GM21576 (cell line): ENCODE results near the gene VPS13A.
A peak's percentile ranks its signal among the peaks of the same experiment; 100 is the strongest.
"Not testable (repeated sequence)": the region's sequence is repeated elsewhere in the genome, so short reads cannot be mapped to it uniquely, and the experiment has no call there.

Source experiments
- ATAC-seq: cut with Tn5 transposase; IDR thresholded peaks from one replicate; pipeline ENCODE4 v1.9.1; 2021; ENCODE audit warnings: mild to moderate bottlenecking, moderate library complexity; ENCODE audit not compliant: unreplicated experiment

Gene VPS13A

DNA sequence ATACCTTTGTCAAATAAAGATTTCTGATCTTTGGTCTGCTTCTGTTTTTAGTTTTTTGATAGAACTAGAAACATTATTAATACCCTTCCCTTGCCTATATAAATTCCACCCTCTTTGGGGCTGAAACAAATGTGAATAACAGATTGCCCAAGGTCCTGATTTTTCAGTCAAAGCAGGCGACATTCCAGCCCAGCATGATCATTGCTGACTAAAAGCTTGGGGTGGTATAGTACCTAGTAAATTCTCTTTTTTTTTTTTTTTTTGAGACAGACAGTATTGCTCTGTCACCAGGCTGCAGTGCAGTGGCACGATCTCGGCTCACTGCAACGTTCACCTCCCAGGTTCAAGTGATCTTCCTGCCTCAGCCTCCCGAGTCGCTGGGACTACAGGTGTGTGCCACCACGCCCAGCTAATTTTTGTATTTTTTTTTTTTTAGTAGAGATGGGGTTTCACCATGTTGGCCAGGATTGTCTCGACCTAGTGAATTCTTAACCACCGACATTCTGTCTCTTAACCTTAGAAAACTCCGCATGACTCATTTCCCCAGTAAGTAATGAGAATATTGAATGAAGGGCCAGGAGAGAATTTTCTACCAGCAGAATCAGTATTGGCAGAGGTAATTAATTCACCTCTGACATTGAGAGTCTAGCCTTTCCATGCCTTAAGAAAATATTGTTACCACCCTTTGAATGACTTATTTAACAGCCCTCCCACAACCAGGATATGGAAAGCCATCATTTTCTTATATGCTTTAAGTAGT is 244.4 kb downstream of the VPS13A start:
- no peak for ATAC-seq

DNA sequence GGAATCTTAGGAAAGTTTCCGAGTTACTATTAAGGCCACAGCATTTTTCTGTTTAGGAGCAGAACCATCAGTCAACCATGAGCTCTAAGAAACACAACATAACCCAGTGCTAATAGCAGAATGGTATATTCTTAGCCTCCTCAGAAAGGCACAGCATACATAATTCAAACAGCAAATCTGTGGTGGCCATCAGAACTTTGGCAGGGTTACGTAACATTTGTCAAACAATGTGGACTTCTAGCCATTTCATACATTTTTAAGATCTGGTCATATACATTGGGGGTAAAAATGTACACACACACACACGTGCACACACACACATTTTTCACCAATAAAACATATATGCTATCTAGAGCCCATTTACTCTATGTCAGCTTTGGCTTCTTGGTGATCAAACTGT is 245.6 kb downstream of the VPS13A start:
- no peak for ATAC-seq

DNA sequence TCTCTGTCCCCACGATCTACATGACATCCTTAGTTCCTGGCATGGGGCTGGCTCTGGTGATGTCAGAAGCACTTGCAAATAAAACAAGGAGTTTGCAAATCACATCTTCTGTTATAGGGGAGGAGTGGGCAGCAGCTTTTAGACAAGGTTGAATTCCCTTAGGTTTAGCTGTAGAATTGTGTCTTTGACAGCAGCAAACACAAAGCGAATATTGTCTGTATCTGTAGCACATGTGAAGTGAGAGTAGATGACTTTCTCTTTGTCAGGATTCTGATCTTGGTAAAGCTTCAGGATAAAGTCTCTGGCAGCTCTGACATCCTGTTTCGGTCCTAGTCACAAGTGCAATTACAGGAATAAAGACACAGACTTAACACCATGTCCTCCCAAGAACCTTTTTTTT is 246.5 kb downstream of the VPS13A start:
- ATAC-seq = no peak

DNA sequence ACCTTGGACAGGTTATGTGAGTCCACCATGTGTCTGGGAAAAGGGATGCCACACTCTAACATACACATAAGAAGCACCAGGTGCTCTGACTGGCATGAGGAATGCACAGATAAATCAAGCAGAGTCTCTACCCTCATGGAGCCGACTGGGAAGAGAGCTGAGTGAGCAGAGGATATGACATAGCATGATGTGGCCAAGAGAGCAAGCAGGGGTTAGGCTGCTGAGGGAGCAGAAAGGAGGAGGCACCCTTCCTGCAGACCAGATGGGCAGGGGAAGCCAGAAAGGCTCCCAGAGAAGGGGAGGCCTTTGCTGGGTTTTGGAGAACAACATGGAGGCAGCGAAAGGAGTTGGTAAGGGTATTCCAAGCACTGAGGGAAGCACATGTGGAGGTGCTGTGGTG is 247.7 kb downstream of the VPS13A start:
- no peak for ATAC-seq

DNA sequence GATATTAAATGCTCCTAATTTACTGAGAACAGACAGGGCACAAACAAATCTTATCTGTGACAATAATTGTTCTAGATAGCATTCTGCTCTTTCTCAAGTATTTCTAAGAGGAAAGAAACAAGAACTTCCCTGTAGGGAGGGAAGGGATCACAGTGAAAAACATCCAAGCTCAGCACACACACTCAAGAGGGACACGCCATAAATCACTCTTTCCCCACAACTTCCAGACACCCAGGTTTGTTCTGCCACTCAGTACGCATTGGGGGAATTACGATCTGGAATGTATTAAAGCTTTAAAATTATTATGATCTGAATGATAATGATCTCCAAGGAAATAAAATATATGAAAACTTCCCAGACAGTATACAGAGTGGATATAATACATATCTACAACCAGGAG is 249.4 kb downstream of the VPS13A start:
- ATAC-seq = no peak

DNA sequence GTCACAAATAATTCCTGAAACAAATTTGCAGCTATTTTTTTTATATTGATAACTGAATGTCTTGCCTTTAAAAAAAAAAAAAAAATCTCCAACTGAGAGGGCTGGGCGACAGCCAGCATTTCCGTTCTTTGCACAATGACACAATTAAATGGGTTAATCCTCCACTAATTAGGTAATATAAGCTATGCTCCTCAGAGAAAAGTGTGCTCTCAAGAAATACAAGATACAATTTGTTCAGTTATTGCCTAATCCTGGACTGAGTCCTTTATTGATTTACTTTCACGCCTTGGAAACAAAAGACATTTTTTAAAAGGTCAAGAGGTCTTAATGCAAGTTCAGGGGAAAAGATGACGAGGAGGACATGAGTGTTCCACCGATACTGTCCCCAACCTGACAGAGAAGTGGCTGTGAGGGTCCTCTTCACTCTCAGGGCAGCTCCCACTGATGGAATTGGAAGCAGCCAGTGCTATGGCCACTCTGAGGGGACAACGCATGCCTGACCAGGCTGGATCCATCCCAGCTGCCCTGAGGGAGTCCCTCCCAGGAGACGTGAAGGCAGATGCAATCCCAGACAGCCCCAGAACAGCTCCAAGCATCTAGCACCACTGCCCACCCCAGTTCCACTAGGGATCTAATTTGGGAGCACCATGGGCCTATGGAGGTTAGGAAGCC is 250.1 kb downstream of the VPS13A start:
- ATAC-seq = no peak

DNA sequence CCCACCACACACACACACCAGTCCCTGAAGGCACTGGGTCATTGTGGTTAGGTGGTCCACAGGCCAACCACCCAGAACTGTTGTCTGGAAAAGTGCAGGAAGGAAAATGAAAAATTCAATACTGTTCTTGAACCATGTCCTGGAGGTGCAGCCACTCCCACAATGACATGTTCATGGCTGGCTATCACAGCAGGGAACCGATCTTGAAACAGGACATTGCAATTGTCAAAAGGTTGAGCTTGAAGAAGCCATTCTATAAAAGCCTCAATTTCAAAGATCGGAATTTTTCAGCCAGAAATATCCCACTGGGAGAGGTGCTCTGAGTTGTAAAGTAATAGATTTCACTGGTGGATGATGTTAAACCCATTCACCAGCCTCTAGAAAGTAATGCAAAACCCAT is 252.6 kb downstream of the VPS13A start:
- no peak for ATAC-seq

DNA sequence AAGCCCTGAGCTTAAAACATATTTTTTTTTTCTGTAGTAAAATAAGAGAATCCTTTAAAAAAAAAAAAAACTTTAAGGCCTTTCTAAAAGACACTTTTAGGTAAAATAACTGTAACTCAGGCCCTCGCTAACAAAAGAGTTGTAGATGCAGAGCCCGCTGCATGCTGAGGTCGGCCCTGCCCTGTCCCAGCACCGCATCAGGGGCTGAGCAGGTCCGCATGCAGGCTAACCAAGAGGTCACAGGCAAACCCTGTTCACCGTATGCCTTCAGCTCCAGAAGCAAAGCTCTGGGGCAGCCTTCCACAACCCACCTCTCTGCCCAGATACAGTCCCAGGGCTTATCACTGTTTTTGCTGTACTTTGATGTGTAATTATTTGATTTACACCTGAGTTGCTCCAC is 254.7 kb downstream of the VPS13A start:
- no peak for ATAC-seq

DNA sequence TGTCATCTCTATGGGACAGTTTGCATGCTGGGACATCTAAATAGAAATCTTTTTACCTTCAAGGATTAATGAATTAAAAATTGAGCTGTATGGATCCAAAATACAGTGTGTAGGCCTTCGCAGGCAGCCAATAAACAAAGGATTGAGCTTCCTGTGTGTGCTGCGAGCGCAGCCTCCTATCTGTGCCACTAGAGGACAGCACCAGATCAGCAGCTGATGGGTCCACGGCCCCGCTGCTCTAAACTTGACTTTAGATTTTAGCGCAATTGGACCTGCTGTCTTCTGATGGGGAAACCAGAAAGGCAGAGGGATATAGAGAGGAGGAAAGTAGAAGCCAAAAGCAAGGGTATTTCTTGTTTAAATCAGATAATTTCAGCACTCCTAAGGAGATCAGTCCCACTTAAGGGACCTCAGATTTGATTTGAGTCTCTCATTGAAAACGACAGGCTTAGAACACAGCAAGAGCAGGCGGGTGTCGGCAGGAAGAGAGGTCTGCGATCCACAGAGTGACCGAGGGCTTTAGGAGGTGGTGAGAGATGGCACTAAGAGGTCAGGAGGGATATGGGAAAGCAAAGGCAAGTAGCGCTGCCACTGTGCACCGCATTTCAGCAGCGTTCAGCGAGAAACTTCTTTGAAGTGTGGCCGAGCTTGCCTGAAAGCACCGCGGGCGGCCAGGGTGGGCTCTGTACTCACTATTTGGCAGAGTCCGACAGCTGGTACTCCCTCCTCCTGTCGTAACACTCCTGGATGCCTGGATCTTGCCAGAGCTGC is 256.5 kb downstream of the VPS13A start:
- peak; percentile 87 for ATAC-seq

DNA sequence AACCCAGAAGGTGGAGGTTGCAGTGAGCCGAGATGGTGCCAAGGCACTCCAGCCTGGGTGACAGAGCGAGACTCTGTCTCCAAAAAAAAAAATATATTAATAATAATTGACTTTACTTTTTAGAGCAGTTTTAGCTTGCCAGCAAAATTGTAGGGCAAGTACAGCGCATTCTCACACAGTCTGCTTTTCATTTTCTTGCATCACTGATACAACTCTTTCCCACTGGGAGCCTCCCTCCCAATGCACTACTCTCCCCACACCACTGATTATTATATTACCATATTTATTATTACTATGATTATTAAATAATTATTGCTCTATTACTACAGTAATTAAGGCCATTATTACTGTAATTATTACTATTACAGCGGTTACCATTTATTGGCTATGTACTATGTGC is 257.9 kb downstream of the VPS13A start:
- ATAC-seq = no peak

DNA sequence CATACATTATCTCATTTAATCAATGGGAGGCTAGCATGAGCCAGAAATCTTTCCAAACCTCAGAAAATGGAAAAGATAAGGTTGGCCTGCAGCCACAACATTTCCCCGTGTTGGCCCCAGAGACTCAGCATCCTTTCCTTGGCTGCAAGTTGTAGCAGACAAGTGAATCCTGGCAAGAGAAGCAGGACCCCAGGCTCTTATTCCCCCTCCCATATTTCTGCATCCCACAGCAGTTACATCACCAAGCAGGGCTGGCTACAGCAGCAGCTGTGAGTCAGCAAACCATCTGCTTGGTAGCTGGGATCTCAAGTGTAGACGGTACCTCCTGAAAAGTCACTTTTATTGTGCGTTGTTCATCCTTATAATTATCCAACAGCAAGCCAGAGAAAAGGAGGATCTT is 258.4 kb downstream of the VPS13A start:
- no peak for ATAC-seq

DNA sequence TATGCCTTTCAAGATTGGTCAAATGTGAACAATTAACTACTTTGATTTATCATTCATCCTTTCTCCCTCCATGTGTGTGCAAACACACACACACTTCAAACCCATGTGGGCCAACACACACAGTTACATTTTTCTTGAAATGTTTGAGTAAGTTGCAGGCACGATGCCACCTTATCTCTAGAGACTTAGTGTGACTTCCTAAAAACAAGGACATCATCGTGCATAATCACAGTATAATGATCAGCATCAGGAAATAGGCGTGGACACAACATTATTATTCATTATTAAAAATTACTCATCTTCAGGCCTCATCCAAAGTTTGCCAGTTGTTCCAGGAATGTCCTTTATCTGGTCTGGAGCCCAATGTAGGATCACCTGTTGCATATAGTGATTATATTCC is 261.3 kb downstream of the VPS13A start:
- ATAC-seq = no peak

DNA sequence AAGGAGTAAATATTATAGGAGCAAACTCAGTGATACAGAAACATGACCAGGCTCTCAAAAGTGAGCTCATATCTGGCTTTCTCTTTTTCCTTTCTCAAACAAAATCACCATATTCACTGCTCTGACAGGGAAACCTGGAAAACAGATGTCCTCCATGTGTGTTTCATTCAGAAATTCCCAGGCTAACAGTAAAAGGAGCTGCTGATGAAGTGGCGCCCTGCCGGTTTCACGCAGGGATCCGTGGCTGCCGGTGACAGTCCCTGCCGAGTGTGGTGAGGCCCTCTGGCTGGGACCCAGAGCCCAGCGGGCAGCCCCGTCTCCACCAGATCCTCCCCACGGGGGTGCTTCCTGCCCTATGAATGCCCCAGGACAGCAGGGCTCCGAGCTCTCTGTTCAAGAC is 262.7 kb downstream of the VPS13A start:
- no peak for ATAC-seq

DNA sequence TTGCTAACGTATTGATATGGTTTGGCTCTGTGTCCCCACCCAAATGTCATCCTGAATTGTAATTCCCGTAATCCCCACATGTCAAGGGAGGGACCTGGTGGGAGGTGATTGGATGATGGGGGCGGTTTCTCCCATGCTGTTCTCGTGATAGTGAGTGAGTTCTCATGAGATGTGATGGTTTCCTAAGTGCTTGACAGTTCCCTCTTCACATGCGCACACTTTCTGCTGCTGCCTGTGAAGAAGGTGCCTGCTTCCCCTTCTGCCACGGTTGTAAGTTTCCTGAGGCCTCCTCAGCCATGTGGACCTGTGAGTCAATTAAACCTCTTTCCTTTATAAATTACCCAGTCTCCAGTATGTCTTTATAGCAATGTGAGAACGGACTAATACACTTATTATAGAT is 263.8 kb downstream of the VPS13A start:
- ATAC-seq = not testable (repeated sequence)

DNA sequence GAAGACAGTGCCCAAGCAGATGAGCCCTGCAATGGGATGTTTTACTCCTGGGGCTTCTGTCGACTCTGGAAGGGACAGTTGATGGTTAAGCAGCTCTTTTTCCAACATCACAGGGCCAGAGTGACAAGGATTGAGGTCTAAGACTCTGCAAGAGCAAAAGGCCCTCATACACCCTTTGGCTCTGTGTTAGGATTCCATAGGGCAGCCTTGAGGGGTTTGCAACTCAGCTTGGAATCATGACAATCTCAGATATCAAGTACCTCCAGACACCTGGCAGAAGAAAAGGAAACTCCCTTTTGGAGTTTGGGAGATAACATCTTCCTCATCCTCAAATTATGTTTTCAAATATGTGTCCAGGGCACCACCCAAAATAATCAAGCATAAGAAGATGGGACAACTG is 265.1 kb downstream of the VPS13A start:
- no peak for ATAC-seq

DNA sequence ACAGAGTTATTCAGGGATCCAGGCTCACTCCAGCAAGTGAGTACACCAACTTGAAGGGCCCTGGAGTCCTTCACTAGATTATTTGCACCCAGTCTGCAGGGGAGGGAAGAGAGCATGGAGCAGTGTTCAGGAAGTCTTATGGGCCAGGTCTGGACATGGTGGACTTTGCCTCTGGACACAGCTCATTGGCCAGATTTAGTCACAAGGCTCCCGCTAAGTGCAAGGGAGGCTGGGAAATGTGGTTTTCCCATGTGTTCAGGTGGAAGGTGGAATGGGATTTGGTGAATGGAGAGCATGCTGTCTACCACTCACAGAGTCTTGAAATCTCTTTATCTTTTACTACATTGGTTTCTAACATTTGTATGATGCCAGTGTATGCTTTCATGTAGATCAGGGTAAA is 270.3 kb downstream of the VPS13A start:
- ATAC-seq = no peak

DNA sequence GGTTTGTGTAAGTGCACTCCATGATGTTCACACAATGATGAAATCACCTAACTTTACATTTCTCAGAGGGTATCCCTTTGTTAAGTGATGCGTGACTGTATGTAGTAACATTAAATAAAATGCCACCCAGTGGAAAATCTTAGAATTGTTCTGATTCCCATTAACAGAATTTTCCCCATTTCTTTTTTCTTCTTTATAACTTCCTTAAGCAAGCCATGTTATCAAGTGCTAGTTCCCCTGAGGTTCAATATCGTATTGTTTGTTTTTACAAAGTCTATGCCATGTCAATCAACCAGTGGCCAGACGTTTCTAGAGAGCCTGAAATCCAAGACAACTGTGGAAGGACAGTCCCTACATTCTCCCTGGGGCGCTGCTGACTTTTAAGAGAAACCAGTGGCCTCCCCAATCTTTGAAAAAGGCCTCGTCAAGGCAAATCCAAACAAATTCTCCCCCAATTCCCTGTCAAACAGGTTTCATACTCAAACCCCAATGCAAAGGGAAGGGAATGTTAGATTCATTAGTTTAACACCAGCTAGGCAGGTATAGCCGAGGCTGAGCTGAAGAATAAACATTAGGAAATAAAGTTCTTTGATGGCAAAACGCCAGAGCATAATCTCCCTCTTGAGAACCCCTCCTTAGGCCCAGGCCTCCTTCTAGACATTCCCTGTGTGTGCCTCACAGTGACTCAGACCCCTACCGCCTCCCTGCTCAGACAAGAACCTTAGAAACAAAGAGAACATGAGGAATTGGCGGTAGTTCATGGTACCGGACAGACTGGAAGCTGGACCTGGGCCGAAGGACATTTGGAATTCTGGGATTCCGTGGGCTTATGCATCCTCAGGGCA is 272.1 kb downstream of the VPS13A start:
- no peak for ATAC-seq

DNA sequence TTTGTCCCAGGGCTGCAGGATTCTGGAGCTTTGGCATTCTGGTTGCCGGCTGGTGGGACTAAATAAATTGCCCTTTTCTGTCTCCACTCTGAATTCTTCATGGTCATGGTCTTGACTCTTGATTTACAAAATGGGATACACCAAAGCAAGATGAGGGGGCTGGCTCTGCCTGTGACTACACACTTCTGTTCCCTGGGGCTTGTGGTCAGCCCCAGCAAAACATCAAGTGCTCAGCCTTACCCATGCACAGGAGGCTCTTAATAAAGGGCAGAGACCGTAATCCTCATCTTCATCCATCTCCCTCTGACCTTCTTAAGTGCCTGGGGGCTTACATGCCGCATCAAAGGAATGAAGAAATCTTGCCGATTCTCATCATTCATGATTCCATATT is 272.7 kb downstream of the VPS13A start:
- no peak for ATAC-seq

DNA sequence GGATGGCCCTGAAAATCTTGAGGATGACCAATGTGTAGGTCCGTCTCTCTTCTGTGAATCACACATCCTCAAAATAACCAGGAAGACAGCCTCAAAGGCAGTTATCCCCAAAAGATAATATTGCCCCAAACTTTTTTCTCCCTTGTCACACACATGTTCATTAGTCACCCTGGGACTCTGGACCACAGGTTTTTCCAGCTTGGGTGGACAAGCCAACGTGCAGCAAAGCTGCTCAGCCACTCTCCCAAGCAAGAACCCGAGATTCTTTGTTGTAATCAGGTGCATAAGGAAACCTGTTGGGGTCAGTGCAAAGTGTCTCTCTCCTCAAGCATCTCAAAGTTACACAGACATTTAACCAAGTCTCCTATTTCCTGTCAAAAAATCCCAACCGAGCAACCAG is 274.2 kb downstream of the VPS13A start:
- no peak for ATAC-seq

DNA sequence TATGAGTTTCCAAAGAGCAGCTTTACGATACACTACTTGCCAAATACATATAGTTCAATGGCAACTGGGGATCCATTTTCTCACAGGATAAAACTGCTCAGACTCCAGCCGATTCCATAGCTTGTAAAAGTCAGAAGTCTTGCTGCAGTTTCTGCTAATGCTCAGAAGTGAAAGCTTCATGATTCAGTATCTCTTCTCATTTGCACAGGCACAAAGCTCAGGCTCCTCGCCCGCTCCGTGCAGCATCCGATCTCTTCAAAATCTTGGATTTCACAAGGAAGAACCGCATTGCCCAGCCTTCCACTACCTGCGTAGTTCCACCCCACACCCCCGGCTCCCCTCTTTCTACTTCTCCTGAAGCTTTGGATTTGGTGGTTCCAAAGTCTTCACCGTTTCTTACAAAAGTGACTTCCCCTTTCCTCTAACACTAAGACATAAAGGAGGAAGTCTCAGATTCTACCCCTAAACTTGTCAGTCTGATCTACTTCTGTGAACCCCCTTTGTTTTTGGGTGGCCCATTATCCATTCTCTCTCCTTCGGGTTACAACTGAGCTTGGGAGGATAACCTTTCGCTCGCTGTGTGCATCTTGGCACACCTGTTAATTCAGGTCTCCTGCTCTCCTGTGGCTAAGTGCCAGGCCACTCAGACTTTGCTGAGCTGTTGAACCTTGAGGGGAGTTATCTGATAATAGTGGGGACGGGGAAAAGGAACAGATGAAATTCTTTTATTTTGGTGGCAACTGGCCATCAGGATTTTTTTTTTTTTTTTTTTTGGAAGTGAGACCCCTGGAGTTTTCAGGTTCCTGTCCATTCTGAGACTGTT is 276.7 kb downstream of the VPS13A start:
- ATAC-seq = no peak
